Measurements from ENCODE around the gene MCTP2.

Gene MCTP2

GRCh38 chr15:94404733-94405283, 173.4 kb downstream of the MCTP2 start:
- no peak for DNase-seq

- no peak for DNase-seq
Measured at GRCh38 chr15:94411285-94411684, 179.9 kb downstream of the MCTP2 start.

- no peak for DNase-seq
Measured at GRCh38 chr15:94411846-94412245, 180.5 kb downstream of the MCTP2 start.

- DNase-seq, result no peak
Measured at GRCh38 chr15:94412979-94413746, 181.8 kb downstream of the MCTP2 start.

GRCh38 chr15:94414916-94415315, 183.6 kb downstream of the MCTP2 start:
- DNase-seq, result no peak

GRCh38 chr15:94416267-94416666, 184.9 kb downstream of the MCTP2 start:
- no peak for DNase-seq

- no peak for DNase-seq
Measured at GRCh38 chr15:94416820-94417219, 185.5 kb downstream of the MCTP2 start.

- DNase-seq, result no peak
Measured at GRCh38 chr15:94417501-94418293, 186.3 kb downstream of the MCTP2 start.

GRCh38 chr15:94421706-94422105, 190.3 kb downstream of the MCTP2 start:
- no peak for DNase-seq

GRCh38 chr15:94432279-94432678, 200.9 kb downstream of the MCTP2 start:
- no peak for DNase-seq

- DNase-seq, result no peak
Measured at GRCh38 chr15:94439158-94439557, 207.8 kb downstream of the MCTP2 start.

- no peak for DNase-seq
Measured at GRCh38 chr15:94441760-94442159, 210.4 kb downstream of the MCTP2 start.

- DNase-seq, result no peak
Measured at GRCh38 chr15:94442480-94442879, 211.1 kb downstream of the MCTP2 start.

- DNase-seq, result no peak
Measured at GRCh38 chr15:94443186-94443585, 211.8 kb downstream of the MCTP2 start.

- no peak for DNase-seq
Measured at GRCh38 chr15:94445566-94446160, 214.3 kb downstream of the MCTP2 start.

- DNase-seq, result no peak
Measured at GRCh38 chr15:94446441-94446840, 215.1 kb downstream of the MCTP2 start.

- no peak for DNase-seq
Measured at GRCh38 chr15:94451466-94451865, 220.1 kb downstream of the MCTP2 start.

GRCh38 chr15:94453227-94453988, 222.0 kb downstream of the MCTP2 start:
- no peak for DNase-seq

- DNase-seq, result no peak
Measured at GRCh38 chr15:94455297-94455696, 223.9 kb downstream of the MCTP2 start.

- no peak for DNase-seq
Measured at GRCh38 chr15:94456226-94456625, 224.9 kb downstream of the MCTP2 start.

- DNase-seq, result no peak
Measured at GRCh38 chr15:94457661-94458060, 226.3 kb downstream of the MCTP2 start.

- no peak for DNase-seq
Measured at GRCh38 chr15:94460624-94461023, 229.3 kb downstream of the MCTP2 start.

- DNase-seq, result no peak
Measured at GRCh38 chr15:94467034-94467433, 235.7 kb downstream of the MCTP2 start.
